ENCODE measurements around the gene UBE2C.

Gene UBE2C

GRCh38 chr20:45843506-45843905 lies 31.1 kb downstream of the UBE2C start:
- Histone ChIP-seq H3K27ac (ENCODE audit: low read length) (no peak overlapping the region), H3K79me2 (ENCODE audit: low read length) (no peaks in the 10 kb centered on the region), H3K9ac (ENCODE audit: low read length) (no peak overlapping the region), H3K4me2 (ENCODE audit: low read length) (no peak overlapping the region), H3K4me3 (ENCODE audit: low read length) (no peak overlapping the region), H3K4me1 (ENCODE audit: low read length) (peaks cover 21% of the 10 kb centered on the region), H3K36me3 (replicated peaks; ENCODE audit: low read depth, low read length) (peaks cover 18% of the 10 kb centered on the region), H2AFZ (ENCODE audit: low read depth, low read length) (no peak overlapping the region), H4K20me1 (ENCODE audit: insufficient read depth, low read length) (no peaks in the 10 kb centered on the region), H3K9me3 (ENCODE audit: insufficient read depth, low read length) (no peaks in the 10 kb centered on the region), H3K27me3 (ENCODE audit: low read depth, low read length) (no peaks in the 10 kb centered on the region)
- no peak for TF ChIP-seq EZH2phosphoT487 (IDR thresholded peaks at IDR 0.05; ENCODE audit: low read depth)
- TF ChIP-seq CTCF (IDR thresholded peaks at IDR 0.05; ENCODE audit: low read depth, low read length) = no peak

DNA sequence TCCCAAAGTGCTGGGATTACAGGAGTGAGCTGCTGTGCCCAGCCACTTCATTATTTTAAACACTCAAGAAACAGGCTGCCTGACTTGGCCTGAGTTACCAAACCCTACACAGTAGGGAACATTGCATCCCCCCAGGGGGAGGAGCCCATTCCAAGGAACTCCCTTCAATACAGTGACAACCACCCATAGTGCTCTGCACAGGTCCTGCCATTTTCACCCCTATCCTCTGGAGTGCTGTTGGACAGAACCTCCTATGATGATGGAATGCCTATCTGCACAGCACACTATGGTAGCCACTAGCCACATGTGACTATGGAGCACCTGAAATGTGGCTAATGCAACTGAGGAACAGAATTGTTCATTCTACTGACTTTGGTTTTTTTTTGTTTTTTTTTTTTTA lies 33.0 kb downstream of the UBE2C start:
- H3K9ac ChIP-seq (ENCODE audit: low read length) = no peak overlapping the region
- H3K4me1 ChIP-seq (ENCODE audit: low read length) = peaks cover 16% of the 10 kb centered on the region
- H3K27me3 ChIP-seq (ENCODE audit: low read depth, low read length) = no peaks in the 10 kb centered on the region
- no peak for TF ChIP-seq EZH2phosphoT487 (IDR thresholded peaks at IDR 0.05; ENCODE audit: low read depth)
- TF ChIP-seq CTCF (IDR thresholded peaks at IDR 0.05; ENCODE audit: low read depth, low read length) = no peak
- H3K9me3 ChIP-seq (ENCODE audit: insufficient read depth, low read length) = no peaks in the 10 kb centered on the region
- H3K4me2 ChIP-seq (ENCODE audit: low read length) = no peak overlapping the region
- no peaks in the 10 kb centered on the region for H3K79me2 ChIP-seq (ENCODE audit: low read length)
- H3K27ac ChIP-seq (ENCODE audit: low read length) = no peak overlapping the region
- no peaks in the 10 kb centered on the region for H4K20me1 ChIP-seq (ENCODE audit: insufficient read depth, low read length)
- no peak overlapping the region for H3K4me3 ChIP-seq (ENCODE audit: low read length)
- H2AFZ ChIP-seq (ENCODE audit: low read depth, low read length) = no peak overlapping the region
- peaks cover 18% of the 10 kb centered on the region for H3K36me3 ChIP-seq (replicated peaks; ENCODE audit: low read depth, low read length)

GRCh38 chr20:45848421-45848820 lies 36.0 kb downstream of the UBE2C start:
- Histone ChIP-seq H3K4me1 (ENCODE audit: low read length) (no peaks in the 10 kb centered on the region), H3K9me3 (ENCODE audit: insufficient read depth, low read length) (no peaks in the 10 kb centered on the region), H3K27me3 (ENCODE audit: low read depth, low read length) (no peaks in the 10 kb centered on the region), H3K36me3 (replicated peaks; ENCODE audit: low read depth, low read length) (peaks cover 9% of the 10 kb centered on the region), H3K4me3 (ENCODE audit: low read length) (no peak overlapping the region), H3K27ac (ENCODE audit: low read length) (no peak overlapping the region), H3K79me2 (ENCODE audit: low read length) (no peaks in the 10 kb centered on the region), H2AFZ (ENCODE audit: low read depth, low read length) (no peak overlapping the region), H4K20me1 (ENCODE audit: insufficient read depth, low read length) (no peaks in the 10 kb centered on the region), H3K4me2 (ENCODE audit: low read length) (no peak overlapping the region), H3K9ac (ENCODE audit: low read length) (no peak overlapping the region)
- TF ChIP-seq CTCF (IDR thresholded peaks at IDR 0.05; ENCODE audit: low read depth, low read length) = no peak

DNA sequence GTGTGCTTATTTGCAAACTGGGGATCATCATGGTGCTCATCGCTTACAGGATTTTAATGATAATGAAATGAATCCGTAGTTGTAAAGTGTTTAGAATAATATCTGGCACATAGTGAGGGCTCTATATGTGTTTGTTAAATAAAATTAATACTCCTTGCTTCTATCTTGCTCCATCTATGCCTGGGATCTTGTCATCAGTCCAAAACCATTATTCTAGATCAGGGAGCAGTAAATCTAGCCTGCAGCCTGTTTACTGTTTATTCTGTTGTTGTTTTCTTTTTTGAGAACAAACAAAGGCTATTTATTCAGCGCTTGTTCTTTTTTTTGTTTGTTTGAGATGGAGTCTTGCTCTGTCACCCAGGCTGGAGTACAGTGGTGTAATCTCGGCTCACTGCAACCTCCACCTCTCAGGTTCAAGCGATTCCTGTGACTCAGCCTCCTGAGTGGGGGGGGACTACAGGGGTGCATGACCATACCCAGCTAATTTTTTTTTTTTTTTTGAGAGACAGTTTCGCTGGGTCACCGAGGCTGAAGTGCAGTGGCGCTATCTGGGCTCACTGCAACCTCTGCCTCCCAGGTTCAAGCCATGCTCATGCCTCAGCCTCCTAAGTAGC lies 36.6 kb downstream of the UBE2C start:
- Histone ChIP-seq H3K36me3 (replicated peaks; ENCODE audit: low read depth, low read length) (peaks cover 6% of the 10 kb centered on the region), H3K4me1 (ENCODE audit: low read length) (no peaks in the 10 kb centered on the region), H4K20me1 (ENCODE audit: insufficient read depth, low read length) (no peaks in the 10 kb centered on the region), H3K27me3 (ENCODE audit: low read depth, low read length) (no peaks in the 10 kb centered on the region), H3K4me3 (ENCODE audit: low read length) (no peak overlapping the region), H3K9me3 (ENCODE audit: insufficient read depth, low read length) (no peaks in the 10 kb centered on the region), H3K79me2 (ENCODE audit: low read length) (no peaks in the 10 kb centered on the region), H3K9ac (ENCODE audit: low read length) (no peak overlapping the region), H3K4me2 (ENCODE audit: low read length) (no peak overlapping the region), H2AFZ (ENCODE audit: low read depth, low read length) (no peak overlapping the region), H3K27ac (ENCODE audit: low read length) (no peak overlapping the region)
- TF ChIP-seq CTCF (IDR thresholded peaks at IDR 0.05; ENCODE audit: low read depth, low read length) = no peak
- no peak for TF ChIP-seq EZH2phosphoT487 (IDR thresholded peaks at IDR 0.05; ENCODE audit: low read depth)
